ENCODE results near the gene CD300LF. TPM values are rescaled to one million over a fixed set of nuclear protein-coding genes. Genes with fewer than 3 reads are reported as not detected.

Gene CD300LF
- total RNA-seq, 1 experiment from 2014 or later = not detected

- Histone ChIP-seq H3K9me3 (ENCODE audit: control insufficient read depth, low read depth, low read length) (no peaks in the 10 kb centered on the region), H3K23me2 (ENCODE audit: insufficient read length, low read depth, low read length, poor library complexity, severe bottlenecking) (peaks cover 9% of the 10 kb centered on the region), H3K4ac (ENCODE audit: low read depth, low read length) (no peak overlapping the region), H3K27ac (ENCODE audit: insufficient read length, low read depth, low read length) (no peak overlapping the region), H3K23ac (ENCODE audit: insufficient read length, low read depth, low read length) (no peak overlapping the region), H2BK12ac (ENCODE audit: insufficient read length, low read depth, low read length) (no peak overlapping the region), H3K9ac (ENCODE audit: extremely low read depth, insufficient read length, low read length) (no peak overlapping the region), H3K79me2 (ENCODE audit: insufficient read depth, low read length) (peaks cover 1% of the 10 kb centered on the region; the same call in 1 of the 2 replicates), H2AK5ac (ENCODE audit: insufficient read length, low read length) (no peak overlapping the region), H4K5ac (ENCODE audit: insufficient read length, low read depth, low read length) (no peak overlapping the region), H3K79me1 (ENCODE audit: insufficient read depth, low read depth, low read length, poor library complexity, severe bottlenecking) (no peaks in the 10 kb centered on the region), H2BK20ac (ENCODE audit: low read depth, low read length, poor library complexity, severe bottlenecking) (no peak overlapping the region), H2BK15ac (ENCODE audit: low read depth, low read length) (no peak overlapping the region; the same call in 1 of the 2 replicates), H2BK120ac (ENCODE audit: low read depth, low read length, poor library complexity, severe bottlenecking) (no peak overlapping the region), H3K18ac (ENCODE audit: insufficient read length, low read depth, low read length) (no peak overlapping the region), H3K14ac (ENCODE audit: insufficient read depth, low read length) (no peak overlapping the region), H2AFZ (ENCODE audit: low read length) (no peak overlapping the region), H2BK5ac (ENCODE audit: insufficient read length, low read length) (no peak overlapping the region), H3K4me2 (ENCODE audit: insufficient read depth, insufficient read length, low read length) (peak overlapping the region; percentile 56), H3K56ac (ENCODE audit: insufficient read length, low read depth, low read length) (no peak overlapping the region), H3T11ph (ENCODE audit: low read length) (no peak overlapping the region), H4K20me1 (ENCODE audit: control insufficient read depth, insufficient read depth, insufficient read length) (no peaks in the 10 kb centered on the region), H3K4me1 (ENCODE audit: insufficient read depth, low read length) (peaks cover 15% of the 10 kb centered on the region), H4K8ac (replicated peaks; ENCODE audit: insufficient read length, low read depth, low read length) (no peak overlapping the region), H3K27me3 (ENCODE audit: insufficient read depth, low read length) (no peaks in the 10 kb centered on the region), H4K91ac (ENCODE audit: insufficient read length, low read depth, low read length) (no peak overlapping the region)
- Mint-ChIP-seq H3K36me3 (ENCODE audit: insufficient read depth in 1 of 3, low read depth in 3 of 3) (peaks cover 0 to 4% (median 0%) of the 10 kb centered on the region in 3 experiments; a peak in 2 of 7 replicates), H3K9me3 (no peaks in the 10 kb centered on the region; a peak in 1 of 5 replicates), H3K27ac (no peak overlapping the region), H3K4me3 (peak overlapping the region; percentile 43 to 71), H3K4me1 (peaks cover 34% of the 10 kb centered on the region in 2 experiments), H3K27me3 (ENCODE audit: low read depth) (peaks cover 13% of the 10 kb centered on the region)
- TF ChIP-seq CTCF (conservative IDR thresholded peaks at IDR 0.05) = peak; percentile 100
- WGBS (ENCODE audit: extremely low coverage, insufficient read length, low lambda C conversion rate) = no CpG with 5 or more reads among the region's 24 CpGs
- DNase-seq = peak; percentile 91
Measured at GRCh38 chr17:74744714-74745547, 32.2 kb upstream of the CD300LF start.
